Neural progenitor cell (in vitro differentiated cells): ENCODE data around the gene FAM78A. TPM values are rescaled to one million over a fixed set of nuclear protein-coding genes. Genes with fewer than 3 reads are reported as not detected.

ENCODE experiments used
- DNase-seq: peaks from one replicate; pipeline ENCODE4 v3.0.0-alpha.2; 2016; ENCODE audit warnings: low spot score
- H2AFZ ChIP-seq: fragments of 200-600 bp; sonication (generic); replicated peaks from 2 replicates; pipeline ENCODE4 v1.6.1; 2016; ENCODE audit warnings: antibody characterized with exemption
- H3F3A ChIP-seq: fragments of 200-600 bp; sonication (generic); 2 replicates; pipeline ENCODE4 v1.6.1; 2016; ENCODE audit warnings: antibody characterized with exemption, low read depth
- H3K27ac ChIP-seq: fragments of 200-600 bp; sonication (generic); 2 replicates; pipeline ENCODE4 v1.5.1; 2016; ENCODE audit warnings: mild to moderate bottlenecking
- H3K27me3 ChIP-seq: fragments of 200-600 bp; sonication (generic); 2 replicates; pipeline ENCODE4 v1.6.1; 2016; ENCODE audit warnings: mild to moderate bottlenecking, moderate library complexity
- H3K36me3 ChIP-seq: fragments of 200-600 bp; sonication (generic); 2 replicates; pipeline ENCODE4 v1.5.1; 2016
- H3K4me1 ChIP-seq: fragments of 200-600 bp; sonication (generic); 2 replicates; pipeline ENCODE4 v1.6.1; 2016; ENCODE audit warnings: mixed run types
- H3K4me2 ChIP-seq: fragments of 200-600 bp; sonication (generic); 2 replicates; pipeline ENCODE4 v1.6.1; 2016
- H3K4me3 ChIP-seq: fragments of 200-600 bp; sonication (generic); 2 replicates; pipeline ENCODE4 v1.5.1; 2016
- H3K79me2 ChIP-seq: fragments of 200-600 bp; sonication (generic); 2 replicates; pipeline ENCODE4 v1.6.1; 2016; ENCODE audit warnings: low read depth
- H3K9ac ChIP-seq: fragments of 200-600 bp; sonication (generic); 2 replicates; pipeline ENCODE4 v1.6.1; 2016
- H3K9me3 ChIP-seq: fragments of 200-600 bp; sonication (generic); 2 replicates; pipeline ENCODE4 v1.5.1; 2016; ENCODE audit warnings: low read depth
- H4K20me1 ChIP-seq: fragments of 200-600 bp; sonication (generic); 2 replicates; pipeline ENCODE4 v1.6.1; 2016; ENCODE audit warnings: low read depth
- H3K27ac Mint-ChIP-seq: 3 replicates; pipeline ENCODE4 v1.8.0; 2021; ENCODE audit warnings: mixed read lengths
- H3K27me3 Mint-ChIP-seq: 2 replicates; pipeline ENCODE4 v1.8.0; 2022; ENCODE audit warnings: low read depth, mild to moderate bottlenecking, inconsistent platforms, moderate library complexity, mixed read lengths; ENCODE audit not compliant: insufficient read depth
- H3K36me3 Mint-ChIP-seq: 3 replicates; pipeline ENCODE4 v1.8.0; 2021; ENCODE audit warnings: mixed read lengths
- H3K4me1 Mint-ChIP-seq: 3 replicates; pipeline ENCODE4 v1.8.0; 2021; ENCODE audit warnings: mixed read lengths
- H3K4me3 Mint-ChIP-seq: 3 replicates; pipeline ENCODE4 v1.8.0; 2021; ENCODE audit warnings: mild to moderate bottlenecking, moderate library complexity, mixed read lengths
- H3K9me3 Mint-ChIP-seq: 3 replicates; pipeline ENCODE4 v1.8.0; 2020; ENCODE audit warnings: mixed read lengths
- CTCF ChIP-seq: fragments of 200-600 bp; sonication (generic); IDR thresholded peaks from 2 replicates; pipeline ENCODE4 v1.5.1; 2017; ENCODE audit warnings: antibody characterized with exemption, mild to moderate bottlenecking
- EZH2 ChIP-seq: fragments of 200-600 bp; sonication (generic); IDR thresholded peaks from 2 replicates; pipeline ENCODE4 v1.6.1; 2017; ENCODE audit warnings: antibody characterized with exemption, mild to moderate bottlenecking, moderate library complexity
- EZH2phosphoT487 ChIP-seq: fragments of 200-600 bp; sonication (generic); IDR thresholded peaks from 2 replicates; pipeline ENCODE4 v1.6.1; 2017; ENCODE audit warnings: antibody characterized with exemption
- total RNA-seq: library from RNA; depleted of rRNA; stranded (reverse); fragments of >200 nt; gene quantifications from 2 replicates; pipeline ENCODE4 v1.2.3, GENCODE V29; 2015; ENCODE audit warnings: low replicate concordance

The FAM78A gene
- total RNA-seq, 1 donor from 2014 or later: 0.32 TPM

- H3K4me3 Mint-ChIP-seq: no peak overlapping the region
- Histone ChIP-seq H3F3A (peaks cover 8% of the 10 kb centered on the region), H3K36me3 (no peaks in the 10 kb centered on the region), H3K4me2 (no peak overlapping the region), H2AFZ (no peak overlapping the region), H3K4me1 (peaks cover 10% of the 10 kb centered on the region), H3K9me3 (no peaks in the 10 kb centered on the region), H3K9ac (no peak overlapping the region), H3K4me3 (no peak overlapping the region), H3K27me3 (no peaks in the 10 kb centered on the region), H3K27ac (no peak overlapping the region), H4K20me1 (no peaks in the 10 kb centered on the region), H3K79me2 (no peaks in the 10 kb centered on the region)
- H3K9me3 Mint-ChIP-seq: peaks cover 2% of the 10 kb centered on the region
- TF ChIP-seq CTCF (no peak), EZH2 (no peak), EZH2phosphoT487 (no peak)
- peaks cover 2% of the 10 kb centered on the region for H3K4me1 Mint-ChIP-seq
- peaks cover 15% of the 10 kb centered on the region for H3K36me3 Mint-ChIP-seq
- DNase-seq: no peak
- H3K27me3 Mint-ChIP-seq: no peaks in the 10 kb centered on the region
- no peak overlapping the region for H3K27ac Mint-ChIP-seq
These were observed 58.8 kb downstream of the FAM78A start for GRCh38 chr9:131217331-131218031.

- H3K36me3 Mint-ChIP-seq: peaks cover 20% of the 10 kb centered on the region
- Histone ChIP-seq H3K4me3 (no peak overlapping the region), H3K27ac (no peak overlapping the region), H2AFZ (no peak overlapping the region), H3K9ac (no peak overlapping the region), H3K9me3 (no peaks in the 10 kb centered on the region), H3K4me2 (no peak overlapping the region), H3F3A (peaks cover 8% of the 10 kb centered on the region), H3K36me3 (no peaks in the 10 kb centered on the region), H3K79me2 (no peaks in the 10 kb centered on the region), H4K20me1 (no peaks in the 10 kb centered on the region), H3K27me3 (no peaks in the 10 kb centered on the region), H3K4me1 (peaks cover 10% of the 10 kb centered on the region)
- H3K4me1 Mint-ChIP-seq: peaks cover 2% of the 10 kb centered on the region
- no peaks in the 10 kb centered on the region for H3K27me3 Mint-ChIP-seq
- H3K4me3 Mint-ChIP-seq: no peak overlapping the region
- no peak for DNase-seq
- no peak for TF ChIP-seq EZH2
- no peak for TF ChIP-seq CTCF
- TF ChIP-seq EZH2phosphoT487: no peak
- peak overlapping the region; percentile 34 for H3K27ac Mint-ChIP-seq
- H3K9me3 Mint-ChIP-seq: peaks cover 6% of the 10 kb centered on the region
These were observed 59.5 kb downstream of the FAM78A start for GRCh38 chr9:131216806-131217205.

- Histone ChIP-seq H3K27ac (no peak overlapping the region), H3K4me3 (no peak overlapping the region), H2AFZ (no peak overlapping the region), H3K4me2 (no peak overlapping the region), H3K9me3 (no peaks in the 10 kb centered on the region), H3K36me3 (no peaks in the 10 kb centered on the region), H3K79me2 (no peaks in the 10 kb centered on the region), H3K27me3 (no peaks in the 10 kb centered on the region), H3K9ac (no peak overlapping the region), H3K4me1 (peaks cover 6% of the 10 kb centered on the region), H3F3A (peaks cover 8% of the 10 kb centered on the region), H4K20me1 (no peaks in the 10 kb centered on the region)
- Mint-ChIP-seq H3K27ac (no peak overlapping the region), H3K27me3 (no peaks in the 10 kb centered on the region), H3K4me1 (peaks cover 2% of the 10 kb centered on the region), H3K9me3 (peaks cover 13% of the 10 kb centered on the region), H3K4me3 (no peak overlapping the region), H3K36me3 (peaks cover 33% of the 10 kb centered on the region)
- DNase-seq: no peak
- no peak for TF ChIP-seq EZH2
- TF ChIP-seq EZH2phosphoT487: no peak
- TF ChIP-seq CTCF: no peak
These were observed 61.4 kb downstream of the FAM78A start for GRCh38 chr9:131214876-131215275.
